HG02588 (cell line): ENCODE results near the gene SPDYE3.
"Not testable (repeated sequence)": the region's sequence is repeated elsewhere in the genome, so short reads cannot be mapped to it uniquely, and the experiment has no call there.

Source experiments
- ATAC-seq: cut with Tn5 transposase; IDR thresholded peaks from one replicate; pipeline ENCODE4 v1.9.1; 2021; ENCODE audit warnings: mild to moderate bottlenecking, moderate library complexity; ENCODE audit not compliant: unreplicated experiment

Gene SPDYE3

GRCh38 chr7:100348805-100349204 is 41.3 kb downstream of the SPDYE3 start:
- no peak for ATAC-seq

GRCh38 chr7:100349757-100350156 is 42.3 kb downstream of the SPDYE3 start:
- ATAC-seq: no peak

GRCh38 chr7:100351657-100352058 is 44.2 kb downstream of the SPDYE3 start:
- no peak for ATAC-seq

GRCh38 chr7:100352230-100352781 is 44.8 kb downstream of the SPDYE3 start:
- not testable (repeated sequence) for ATAC-seq

GRCh38 chr7:100352984-100353684 is 45.6 kb downstream of the SPDYE3 start:
- no peak for ATAC-seq

- no peak for ATAC-seq
Measured at GRCh38 chr7:100353685-100354330, 46.3 kb downstream of the SPDYE3 start.

- ATAC-seq: no peak
Measured at GRCh38 chr7:100356416-100357068, 49.0 kb downstream of the SPDYE3 start.

- no peak for ATAC-seq
Measured at GRCh38 chr7:100357131-100357561, 49.6 kb downstream of the SPDYE3 start.

GRCh38 chr7:100358027-100358856 is 50.7 kb downstream of the SPDYE3 start, which contains the start of gene PILRB:
TSS of gene PILRB (plus strand) at chr7:100358117. CDS start at chr7:100358303, 186 bp downstream.
- no peak for ATAC-seq

GRCh38 chr7:100358857-100359212 is 51.3 kb downstream of the SPDYE3 start:
- no peak for ATAC-seq

GRCh38 chr7:100360135-100360854 is 52.8 kb downstream of the SPDYE3 start:
- no peak for ATAC-seq

GRCh38 chr7:100363098-100363497 is 55.6 kb downstream of the SPDYE3 start:
- no peak for ATAC-seq

- ATAC-seq: not testable (repeated sequence)
Measured at GRCh38 chr7:100363797-100364196, 56.3 kb downstream of the SPDYE3 start.

- no peak for ATAC-seq
Measured at GRCh38 chr7:100364480-100364879, 57.0 kb downstream of the SPDYE3 start.

- ATAC-seq: not testable (repeated sequence)
Measured at GRCh38 chr7:100365998-100366367, 58.5 kb downstream of the SPDYE3 start.

- no peak for ATAC-seq
Measured at GRCh38 chr7:100366411-100367250, 59.1 kb downstream of the SPDYE3 start.

- ATAC-seq: no peak
Measured at GRCh38 chr7:100367251-100367620, 59.7 kb downstream of the SPDYE3 start.

GRCh38 chr7:100367676-100368613 is 60.4 kb downstream of the SPDYE3 start:
- no peak for ATAC-seq
